OCI-M2 (cell line): ENCODE results near the gene BAD.

Experiments used
- DNase-seq: peaks from one replicate; lab custom pipeline; 2025; ENCODE audit not compliant: unreplicated experiment; lab: John Stamatoyannopoulos, UW

The BAD gene

DNA sequence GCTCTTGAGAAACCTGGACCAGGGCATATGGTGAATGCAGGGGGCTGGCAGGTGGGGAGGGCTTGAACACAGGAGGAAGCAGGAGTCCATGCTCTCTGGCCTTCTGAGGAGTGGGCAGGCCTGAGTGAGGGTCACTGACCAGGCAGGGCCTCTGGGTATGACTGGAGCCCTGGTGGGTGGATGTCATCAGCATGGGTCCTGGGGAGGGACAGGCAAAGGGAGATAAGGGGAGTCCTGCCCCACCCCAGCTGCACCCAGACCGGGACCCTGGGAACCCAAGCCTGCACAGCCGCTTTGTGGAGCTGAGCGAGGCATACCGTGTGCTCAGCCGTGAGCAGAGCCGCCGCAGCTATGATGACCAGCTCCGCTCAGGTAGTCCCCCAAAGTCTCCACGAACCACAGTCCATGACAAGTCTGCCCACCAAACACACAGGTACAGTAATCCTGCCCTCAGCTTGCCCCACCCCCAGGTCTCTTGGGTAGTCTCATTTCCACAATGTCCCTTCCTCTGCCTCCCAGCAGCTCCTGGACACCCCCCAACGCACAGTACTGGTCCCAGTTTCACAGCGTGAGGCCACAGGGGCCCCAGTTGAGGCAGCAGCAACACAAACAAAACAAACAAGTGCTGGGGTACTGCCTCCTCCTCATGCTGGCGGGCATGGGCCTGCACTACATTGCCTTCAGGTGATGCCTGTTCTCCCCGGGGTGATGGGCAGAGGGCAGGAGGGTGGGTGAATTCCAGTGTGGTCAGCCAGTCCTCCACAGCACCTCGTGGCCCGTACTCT lies 52.1 kb downstream of the BAD start:
- DNase-seq, result no peak

DNA sequence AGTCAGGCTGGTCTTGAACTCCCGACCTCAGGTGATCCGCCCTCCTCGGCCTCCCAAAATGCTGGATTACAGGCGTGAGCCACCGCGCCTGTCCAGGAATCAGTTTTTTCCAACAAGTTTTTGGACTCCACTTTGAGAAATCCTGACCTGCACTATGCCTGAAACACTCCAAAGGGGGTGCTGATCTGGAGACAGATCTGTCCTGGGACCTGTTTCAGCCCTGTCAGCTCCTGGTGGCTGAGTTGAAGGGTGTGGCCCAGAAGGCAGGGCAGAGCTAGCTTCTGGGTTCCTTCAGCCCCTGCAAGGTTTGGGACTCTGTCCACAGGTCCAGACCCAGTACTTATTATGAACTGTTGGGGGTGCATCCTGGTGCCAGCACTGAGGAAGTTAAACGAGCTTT lies 52.9 kb downstream of the BAD start:
- no peak for DNase-seq

DNA sequence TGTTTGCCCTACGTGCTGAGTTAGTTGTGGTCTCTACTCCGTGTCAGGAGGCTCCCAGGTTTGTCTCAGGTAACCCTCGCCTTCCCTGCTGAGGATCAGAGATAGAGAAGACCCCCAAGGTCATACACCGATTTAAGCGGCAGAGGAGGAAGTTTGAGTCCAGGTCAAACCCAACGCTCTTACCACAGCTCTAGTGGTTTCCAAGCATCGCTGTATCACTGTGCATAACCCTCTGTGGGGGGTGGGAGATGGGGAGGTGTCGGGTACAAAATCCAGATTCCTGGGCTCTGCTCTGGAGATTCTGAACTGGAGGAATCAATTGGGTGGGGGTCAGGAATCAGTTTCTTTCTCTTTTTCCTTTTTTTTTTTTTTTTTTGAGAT lies 53.5 kb downstream of the BAD start:
- DNase-seq, result no peak

DNA sequence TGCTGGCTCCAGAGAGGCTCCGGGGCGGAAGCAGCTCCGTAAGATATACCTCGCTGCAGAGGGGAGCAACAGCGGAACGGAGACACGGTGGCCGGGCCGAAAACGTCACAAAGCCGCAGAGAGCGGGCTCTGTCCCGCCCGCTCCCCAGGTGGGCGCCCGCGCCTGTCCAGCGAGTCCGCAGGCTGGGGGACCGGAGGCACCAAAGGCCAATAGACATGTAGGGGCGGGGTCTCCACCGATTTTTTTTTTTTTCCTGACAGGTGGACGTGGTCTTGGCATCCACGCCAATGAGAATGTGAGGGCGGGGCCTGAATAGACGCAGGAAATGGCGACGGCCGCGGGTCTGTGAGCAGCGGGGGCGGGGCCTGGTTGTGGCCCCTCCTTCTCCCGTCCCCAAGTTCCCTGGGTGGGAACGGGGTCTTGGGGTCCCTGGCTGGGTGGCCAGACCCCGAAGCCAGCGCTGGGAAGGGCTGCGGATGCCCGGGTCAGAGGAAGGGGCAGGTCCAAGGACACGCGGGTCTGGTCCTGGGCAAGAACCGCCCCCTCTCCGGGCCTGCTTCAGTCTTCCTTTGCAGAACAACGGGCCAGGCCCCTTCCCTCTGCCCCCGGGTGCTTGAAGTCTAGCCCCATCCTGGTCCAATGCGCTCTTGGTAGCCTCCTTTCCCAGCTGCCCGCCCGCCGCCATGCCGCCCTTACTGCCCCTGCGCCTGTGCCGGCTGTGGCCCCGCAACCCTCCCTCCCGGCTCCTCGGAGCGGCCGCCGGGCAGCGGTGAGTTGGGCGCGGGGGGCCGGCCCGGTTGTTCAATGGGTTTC lies 54.1 kb downstream of the BAD start, which contains the start of gene DNAJC4:
DNAJC4 (plus strand) TSS at position 378 of the 814 bp plus-strand sequence; CDS start at position 685, 307 bp downstream.
- peak; percentile 50 for DNase-seq

DNA sequence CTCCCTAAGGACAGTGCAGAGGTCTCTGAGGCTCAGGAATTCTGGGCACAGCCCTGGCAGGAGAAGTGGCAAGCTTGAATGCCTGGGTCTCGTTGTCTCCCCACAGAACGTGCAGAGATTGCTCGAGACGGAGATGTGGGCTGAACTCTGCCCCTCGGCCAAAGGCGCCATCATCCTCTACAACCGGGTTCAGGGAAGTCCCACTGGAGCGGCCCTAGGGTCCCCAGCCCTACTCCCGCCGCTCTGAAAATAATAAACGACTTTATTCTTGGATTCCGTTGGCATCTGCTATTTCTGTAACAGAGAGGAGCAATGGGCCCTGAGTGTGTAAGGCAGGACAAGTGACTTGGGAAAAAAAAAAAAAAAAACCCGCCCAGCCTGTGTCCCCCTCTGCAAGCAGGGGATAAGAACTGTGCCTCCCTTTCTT lies 54.7 kb downstream of the BAD start:
- DNase-seq, result no peak

DNA sequence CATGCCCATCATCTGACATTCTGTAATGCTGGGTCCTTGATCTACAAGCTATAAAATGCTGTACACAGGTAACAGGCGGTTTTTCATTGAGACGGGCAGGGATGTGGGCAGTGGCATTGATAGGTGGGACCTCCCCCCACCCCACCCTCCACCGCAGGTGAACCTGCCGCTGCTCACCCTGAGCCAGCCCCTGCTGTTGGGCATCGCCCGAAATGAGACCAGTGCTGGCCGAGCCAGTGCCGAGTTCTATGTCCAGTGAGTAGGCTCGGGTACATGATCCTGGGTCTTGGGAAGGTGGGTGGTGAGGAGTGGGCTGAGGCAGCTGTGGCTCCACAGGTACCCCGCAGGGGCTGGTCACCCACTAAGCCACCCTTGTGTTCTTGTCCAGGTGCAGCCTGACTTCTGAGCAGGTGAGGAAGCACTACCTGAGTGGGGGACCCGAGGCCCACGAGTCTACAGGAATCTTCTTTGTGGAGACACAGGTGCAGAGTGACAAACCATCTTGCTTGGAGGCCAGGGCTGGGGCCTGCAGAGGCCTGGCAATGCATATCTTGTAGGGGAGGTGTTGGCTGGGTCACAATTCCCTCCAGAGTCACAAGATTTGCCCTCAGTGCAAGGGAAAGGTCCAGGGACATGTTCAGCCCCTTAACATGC lies 55.2 kb downstream of the BAD start:
- DNase-seq, result no peak

DNA sequence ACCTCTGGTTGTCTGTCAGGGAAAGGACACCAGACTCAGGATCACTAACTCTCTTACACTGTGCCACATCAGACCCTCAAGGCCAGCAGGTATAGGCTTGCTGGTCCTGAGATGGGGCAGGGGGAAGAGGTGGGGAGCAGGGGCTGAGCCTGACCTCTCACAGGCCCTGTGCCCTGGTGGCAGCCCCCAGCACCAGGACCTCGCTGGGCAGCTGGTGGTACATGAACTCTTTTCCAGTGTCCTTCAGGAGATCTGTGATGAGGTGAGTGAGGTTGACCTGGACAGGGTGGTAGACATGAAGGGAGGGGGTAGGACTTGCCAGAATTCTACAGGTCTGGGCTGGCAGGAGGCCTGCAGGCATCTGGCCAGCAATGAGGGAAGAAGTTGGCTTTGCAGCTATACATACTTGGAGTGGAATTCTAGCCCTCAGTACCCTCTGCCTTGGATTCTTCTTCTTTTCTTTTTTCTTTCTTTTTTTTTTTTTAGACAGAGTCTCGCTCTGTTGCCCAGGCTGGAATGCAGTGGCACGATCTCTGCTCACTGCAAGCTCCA lies 57.0 kb downstream of the BAD start:
- no peak for DNase-seq

DNA sequence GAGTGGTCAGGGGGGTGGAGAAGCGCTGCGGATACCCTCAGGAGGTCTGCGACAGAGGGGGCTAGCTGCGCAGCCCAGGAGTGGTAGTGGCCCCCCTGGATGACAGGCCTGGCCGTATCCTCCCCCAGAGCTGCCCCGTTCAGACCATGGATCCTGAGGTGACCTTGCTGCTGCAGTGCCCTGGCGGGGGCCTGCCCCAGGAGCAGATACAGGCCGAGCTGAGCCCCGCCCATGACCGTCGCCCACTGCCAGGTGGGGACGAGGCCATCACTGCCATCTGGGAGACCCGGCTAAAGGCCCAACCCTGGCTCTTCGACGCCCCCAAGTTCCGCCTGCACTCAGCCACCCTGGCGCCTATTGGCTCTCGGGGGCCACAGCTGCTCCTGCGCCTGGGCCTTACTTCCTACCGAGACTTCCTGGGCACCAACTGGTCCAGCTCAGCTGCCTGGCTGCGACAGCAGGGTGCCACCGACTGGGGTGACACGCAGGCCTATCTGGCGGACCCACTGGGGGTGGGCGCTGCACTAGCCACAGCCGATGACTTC lies 57.9 kb downstream of the BAD start:
- no peak for DNase-seq

DNA sequence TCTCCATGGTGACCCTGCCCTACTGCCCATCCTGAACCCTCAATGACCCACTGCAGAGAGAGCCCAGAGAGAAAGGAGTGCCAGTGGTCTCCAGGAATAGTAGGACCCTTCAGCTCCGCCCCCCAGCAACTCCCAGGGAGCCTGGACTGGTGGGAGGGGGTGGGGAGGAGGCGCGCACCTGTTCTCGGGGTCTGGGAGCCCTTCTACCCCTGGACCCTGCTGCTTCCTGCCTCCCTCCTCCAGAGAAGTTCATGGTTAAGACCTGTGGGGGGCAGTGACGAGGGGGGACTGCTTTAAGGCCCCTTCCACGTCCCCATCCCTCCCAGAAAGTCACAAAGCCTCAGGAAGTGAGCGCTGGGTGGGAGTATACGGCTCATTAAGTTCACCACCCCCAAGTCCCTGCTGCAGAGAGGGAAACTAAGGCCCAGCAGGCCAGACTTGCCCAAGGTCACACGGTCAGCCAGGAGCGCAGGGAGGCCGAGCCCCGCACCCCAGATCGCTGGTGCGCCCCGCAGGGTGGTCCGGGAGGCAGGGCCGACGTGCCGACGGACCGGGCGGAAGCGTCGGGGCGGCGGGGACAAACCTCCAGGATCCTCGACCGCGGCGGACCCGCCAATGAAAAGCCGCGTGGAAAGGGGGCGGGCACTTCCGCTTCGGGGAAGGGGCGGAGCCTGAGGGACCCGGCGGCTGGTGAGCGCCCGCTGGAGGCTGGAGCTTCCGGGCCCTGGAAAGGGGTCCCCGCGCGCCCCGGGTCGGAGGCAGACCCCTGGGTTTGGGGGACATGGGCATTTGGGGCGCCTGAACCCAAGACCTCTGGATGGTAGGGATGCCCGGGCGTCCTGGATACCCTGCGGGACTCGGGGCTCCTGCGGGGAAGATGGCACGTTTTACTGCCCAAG lies 58.6 kb downstream of the BAD start, which contains the start of the genes NUDT22 and TRPT1:
NUDT22 (plus strand) TSS at position 667 of the 899 bp plus-strand sequence. CDS start 379 bp downstream, outside the sequence.
TRPT1 (minus strand) TSS at position 579 of the 899 bp plus-strand sequence; CDS start at position 253, 326 bp downstream.
- no peak for DNase-seq

DNA sequence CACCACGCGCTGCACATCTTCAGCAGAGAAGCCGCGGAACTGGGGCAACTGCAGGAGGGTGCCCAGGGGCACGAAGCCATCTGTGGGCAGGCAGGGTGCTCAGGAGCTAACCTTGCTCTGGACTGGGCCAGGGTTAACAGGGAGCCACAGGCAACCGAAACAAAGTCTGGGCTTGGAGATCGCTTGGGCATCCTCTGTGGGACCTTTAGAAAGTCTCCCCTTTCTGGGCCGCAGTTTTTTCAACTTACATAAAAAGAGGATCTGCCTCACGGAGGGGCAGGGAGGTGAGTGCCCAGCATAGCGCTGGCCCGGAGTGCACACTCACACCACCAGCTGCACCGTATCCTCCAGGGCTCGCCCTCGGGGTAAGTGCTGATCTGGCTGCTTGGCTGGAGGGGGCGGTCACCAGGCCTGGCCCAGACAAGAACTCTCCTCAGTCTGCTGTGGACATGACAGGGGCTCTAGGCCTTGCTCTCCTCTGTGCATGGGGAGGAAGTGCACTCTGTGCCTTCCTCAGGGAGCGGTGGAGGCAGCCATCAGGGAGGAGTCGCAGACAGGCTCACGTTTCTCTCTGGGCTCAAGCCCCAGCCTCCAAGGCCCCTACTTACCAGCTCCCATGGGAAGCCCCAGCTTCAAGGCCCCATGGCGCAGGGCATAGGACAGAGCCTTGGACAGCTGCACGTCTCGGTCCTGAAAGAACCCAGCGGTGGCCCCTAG lies 59.4 kb downstream of the BAD start:
- DNase-seq, result no peak

DNA sequence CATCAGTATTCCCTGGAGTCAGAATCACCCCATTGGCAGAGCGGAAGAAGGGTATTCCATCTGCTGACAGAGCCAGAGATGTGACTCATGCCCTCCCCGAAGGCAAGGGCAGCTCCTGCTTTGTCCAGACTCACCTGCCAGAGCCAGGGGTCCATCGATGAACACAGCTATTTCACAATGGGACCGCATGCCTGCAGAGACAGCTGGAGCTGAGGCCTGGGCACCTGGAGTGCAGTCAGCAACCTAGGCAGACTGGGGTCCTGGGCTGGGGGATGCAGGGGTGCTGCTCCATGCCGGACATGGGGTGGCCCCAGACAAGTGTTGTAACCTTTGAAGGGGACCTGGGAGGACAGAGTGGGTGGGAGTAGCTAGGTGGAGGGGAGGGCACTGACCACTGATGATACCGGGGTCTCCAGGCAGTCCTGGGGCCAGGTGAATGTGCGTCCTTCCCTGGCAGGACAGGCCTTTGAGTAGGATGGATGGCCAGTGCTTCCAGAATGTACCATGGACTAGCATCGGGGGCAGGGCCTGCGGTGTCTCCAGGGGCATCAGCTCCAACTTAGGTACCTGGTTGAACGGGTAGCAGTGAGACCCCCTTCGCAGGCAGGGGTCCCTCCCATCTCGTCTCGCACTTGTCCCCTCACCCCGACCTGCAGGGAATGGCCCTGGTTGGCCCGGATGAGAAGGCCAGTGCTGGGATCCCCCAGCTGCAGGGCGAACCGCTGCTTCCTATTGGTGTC lies 60.1 kb downstream of the BAD start:
- DNase-seq, result no peak

DNA sequence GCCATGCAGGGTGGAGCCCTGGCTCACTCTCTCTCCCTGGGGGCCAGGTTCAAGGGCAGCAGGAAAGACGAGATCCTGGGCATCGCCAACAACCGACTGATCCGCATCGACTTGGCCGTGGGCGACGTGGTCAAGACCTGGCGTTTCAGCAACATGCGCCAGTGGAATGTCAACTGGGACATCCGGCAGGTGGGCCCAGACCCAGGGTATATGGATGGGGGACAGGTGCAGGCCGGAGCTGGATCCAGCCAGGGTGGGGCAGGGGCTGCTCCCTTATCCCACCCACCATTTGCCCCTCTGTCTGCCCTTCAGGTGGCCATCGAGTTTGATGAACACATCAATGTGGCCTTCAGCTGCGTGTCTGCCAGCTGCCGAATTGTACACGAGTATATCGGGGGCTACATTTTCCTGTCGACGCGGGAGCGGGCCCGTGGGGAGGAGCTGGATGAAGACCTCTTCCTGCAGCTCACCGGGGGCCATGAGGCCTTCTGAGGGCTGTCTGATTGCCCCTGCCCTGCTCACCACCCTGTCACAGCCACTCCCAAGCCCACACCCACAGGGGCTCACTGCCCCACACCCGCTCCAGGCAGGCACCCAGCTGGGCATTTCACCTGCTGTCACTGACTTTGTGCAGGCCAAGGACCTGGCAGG lies 61.3 kb downstream of the BAD start:
- no peak for DNase-seq

DNA sequence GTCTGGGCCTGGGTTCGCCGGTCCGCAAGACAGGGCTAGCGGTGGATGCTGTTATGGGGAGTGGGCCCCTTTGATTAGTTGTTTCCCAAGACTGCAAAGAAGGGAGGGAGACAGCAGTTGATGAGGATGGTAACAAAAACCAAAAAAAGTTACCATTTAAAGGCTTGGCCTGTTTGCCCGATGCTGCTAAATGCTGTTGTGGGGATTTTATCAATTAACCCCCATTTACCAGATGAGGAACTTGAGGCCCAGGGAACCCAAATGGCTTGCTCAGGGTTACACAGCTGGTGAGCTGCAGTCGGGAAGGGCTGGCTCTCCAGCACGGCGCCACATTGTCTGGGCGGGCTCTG lies 61.8 kb downstream of the BAD start:
- no peak for DNase-seq

DNA sequence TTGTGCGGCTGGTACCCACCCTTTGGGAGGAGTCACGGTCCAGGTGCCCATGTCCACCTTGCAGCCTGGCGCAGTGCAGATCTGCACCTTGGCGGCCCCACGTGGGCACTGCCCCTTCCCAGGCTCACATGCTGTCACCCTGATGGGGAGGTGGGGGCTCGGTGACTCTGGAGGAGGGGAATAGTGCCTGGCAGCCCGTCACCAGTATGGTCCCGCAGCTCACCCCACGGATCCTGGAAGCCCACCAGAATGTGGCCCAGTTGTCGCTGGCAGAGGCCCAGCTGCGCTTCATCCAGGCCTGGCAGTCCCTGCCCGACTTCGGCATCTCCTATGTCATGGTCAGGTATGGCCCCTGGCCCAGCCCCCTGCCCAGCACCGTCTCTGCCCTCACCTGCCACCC lies 63.7 kb downstream of the BAD start:
- DNase-seq, result no peak

DNA sequence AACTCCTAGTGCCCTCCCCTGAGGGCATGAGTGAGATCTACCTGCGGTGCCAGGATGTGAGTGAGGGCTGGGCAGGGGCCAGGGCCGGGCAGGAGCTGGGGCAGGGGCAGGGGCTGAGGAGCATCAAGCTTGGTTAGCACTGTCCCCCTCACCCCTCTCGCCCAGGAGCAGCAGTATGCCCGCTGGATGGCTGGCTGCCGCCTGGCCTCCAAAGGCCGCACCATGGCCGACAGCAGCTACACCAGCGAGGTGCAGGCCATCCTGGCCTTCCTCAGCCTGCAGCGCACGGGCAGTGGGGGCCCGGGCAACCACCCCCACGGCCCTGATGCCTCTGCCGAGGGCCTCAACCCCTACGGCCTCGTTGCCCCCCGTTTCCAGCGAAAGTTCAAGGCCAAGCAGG lies 64.2 kb downstream of the BAD start:
- no peak for DNase-seq
